Ovary (tissue), 9 donors: ENCODE data around the gene IL36A. TPM values are rescaled to one million over a fixed set of nuclear protein-coding genes. Genes with fewer than 3 reads are reported as not detected.

Source experiments
- DNase-seq, 5 donors: peaks; one replicate each; pipeline ENCODE4 v3.0.0-alpha.2; 2019 to 2020
- H3K27ac ChIP-seq, 2 donors: fragments of 200-600 bp; one replicate each; pipeline versions ENCODE4 v1.5.1 to v1.8.0; 2019 to 2022
- H3K27me3 ChIP-seq: fragments of 200-600 bp; one replicate; pipeline ENCODE4 v1.8.0; 2022
- H3K36me3 ChIP-seq: fragments of 200-600 bp; sonication (generic); one replicate; pipeline ENCODE4 v1.5.1; 2019
- H3K4me1 ChIP-seq: one replicate; pipeline ENCODE4 v1.8.1; 2013; ENCODE audit warnings: mild to moderate bottlenecking, moderate library complexity; ENCODE audit not compliant: insufficient read depth
- H3K4me3 ChIP-seq: fragments of 200-600 bp; sonication (generic); one replicate; pipeline ENCODE4 v1.5.1; 2017
- H3K9me3 ChIP-seq, 2 donors: fragments of 200-600 bp in 1 of 2; sonication (generic) in 1 of 2; one replicate each; pipeline versions ENCODE4 v1.5.1 to v1.8.1; 2013 to 2019; ENCODE audit warnings: mild to moderate bottlenecking in 1 of 2, moderate library complexity in 1 of 2
- EP300 ChIP-seq: sonication (generic); formaldehyde crosslinking; IDR thresholded peaks from one replicate; pipeline ENCODE4 v1.6.1; 2017; ENCODE audit warnings: antibody characterized with exemption
- POLR2A ChIP-seq: fragments of 450-650 bp; IDR thresholded peaks from one replicate; pipeline ENCODE4 v1.6.1; 2017; ENCODE audit warnings: antibody characterized with exemption, mild to moderate bottlenecking, moderate library complexity
- WGBS, 3 donors: extraction: QIAGEN DNeasy Blood & Tissue Kit in 1 of 3; methylation state at CpG; one replicate each; pipeline versions ENCODE4 v1.1.5 to v1.1.7; 2013 to 2017; 5-methylcytosine and 5-hydroxymethylcytosine counted together
- intact Hi-C, 4 donors: fragments of 100-400 bp; cut with DNase I; formaldehyde crosslinking; loops; one replicate each; pipeline versions ENCODE4 v1.11.0 to v1.15.1; 2022 to 2023
- polyA plus RNA-seq, 2 donors: library from polyadenylated mRNA; stranded (reverse); fragments of 200-250 nt in 1 of 2; fragments of 350-450 nt in 1 of 2; fragmentation: Illumina TruSeq in 1 of 2; extraction: RNeasy Lipid Tissue Mini Kit (QIAGEN cat#74804) in 1 of 2; gene quantifications; one replicate each; pipeline ENCODE4 v1.2.3, GENCODE V29; 2013 to 2014
- small RNA-seq: library from RNA; depleted of rRNA; stranded (forward); fragments of <200 nt; gene quantifications from one replicate; pipeline ENCODE3, GENCODE V24; 2016
- total RNA-seq, 7 donors: library from RNA; depleted of rRNA in 2 of 7; stranded (reverse); fragments of >200 nt in 2 of 7; fragmentation: NEBNext Ultra II Directional in 3 of 7; extraction: Animal tissue kit (Norgen Biotek cat#: 25700) in 3 of 7; gene quantifications; one replicate each; pipeline versions ENCODE4 v1.1.0 to v1.2.4, GENCODE V29; 2016 to 2023
- TF ChIP-seq, protein P1 (sequence below), 3 donors: fragments of 450-650 bp in 2 of 3; fragments of 200-600 bp in 1 of 3; IDR thresholded peaks; one replicate each; pipeline versions ENCODE4 v1.5.1 to v1.8.0; 2016 to 2022; ENCODE audit warnings: antibody characterized with exemption in 3 of 3, mild to moderate bottlenecking in 1 of 3
- donor health status: DM: no; HTN: no; CAD: no; lungs with moderate emphysema.
- donor health status: DM: no; HTN: no; CAD: no.
- donor health status: Bipolar disorder and iron deficiency.
- donor health status: DM: yes; HTN: yes; CAD: no.
- donor health status: DM: no; HTN: no; CAD: no.
- donor health status: DM: yes; HTN: yes; CAD: no.

The IL36A gene
- total and polyA plus RNA-seq, 9 donors: not detected

DNA sequence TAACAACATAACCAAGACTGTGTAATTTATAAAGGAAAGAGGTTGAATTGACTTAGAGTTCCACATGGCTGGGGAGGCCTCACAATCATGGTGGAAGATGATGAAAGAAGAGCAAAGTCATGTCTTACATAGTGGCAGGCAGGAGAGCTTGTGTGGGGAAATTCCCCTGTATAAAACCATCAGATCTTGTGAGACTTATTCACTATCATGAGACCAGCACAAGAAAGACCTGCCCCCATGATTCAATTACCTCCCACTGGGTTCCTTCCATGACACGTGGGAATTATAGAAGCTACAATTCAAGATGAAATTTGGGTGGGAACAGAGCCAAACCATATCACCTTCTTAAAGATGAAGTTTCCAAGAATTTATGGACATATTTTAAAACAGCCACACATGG is 51.3 kb downstream of the IL36A start:
- Histone ChIP-seq H3K27me3 (no peaks in the 10 kb centered on the region), H3K4me3 (no peak overlapping the region), H3K36me3 (no peaks in the 10 kb centered on the region), H3K4me1 (no peaks in the 10 kb centered on the region), H3K27ac (no peak overlapping the region), H3K9me3 (no peaks in the 10 kb centered on the region)
- no peak for TF ChIP-seq EP300
- no peak for TF ChIP-seq POLR2A
- 22 to 37% (median 24%) methylated on average over 1 of the region's 1 CpG for WGBS, 3 donors
- intact Hi-C loops: no loop called here
- DNase-seq: no peak

DNA sequence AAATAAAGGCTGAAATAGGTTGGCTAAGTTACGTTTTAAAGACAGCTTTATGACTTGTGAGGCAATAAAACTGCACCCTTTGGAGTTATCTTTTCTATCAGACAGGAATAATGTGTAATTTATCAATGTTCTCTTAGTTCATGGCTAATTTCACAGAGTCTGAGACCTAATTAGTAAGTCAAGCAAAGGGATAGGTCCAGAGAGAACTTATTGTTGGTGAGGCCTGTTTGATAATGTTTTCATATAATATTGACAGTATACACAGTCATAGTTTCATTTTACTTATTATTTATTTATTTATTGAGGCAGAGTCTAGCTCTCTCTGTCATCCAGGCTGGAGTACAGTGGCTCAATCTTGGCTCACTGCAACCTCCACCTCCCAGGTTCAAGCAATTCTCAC is 51.9 kb downstream of the IL36A start:
- TF ChIP-seq, protein P1, sequence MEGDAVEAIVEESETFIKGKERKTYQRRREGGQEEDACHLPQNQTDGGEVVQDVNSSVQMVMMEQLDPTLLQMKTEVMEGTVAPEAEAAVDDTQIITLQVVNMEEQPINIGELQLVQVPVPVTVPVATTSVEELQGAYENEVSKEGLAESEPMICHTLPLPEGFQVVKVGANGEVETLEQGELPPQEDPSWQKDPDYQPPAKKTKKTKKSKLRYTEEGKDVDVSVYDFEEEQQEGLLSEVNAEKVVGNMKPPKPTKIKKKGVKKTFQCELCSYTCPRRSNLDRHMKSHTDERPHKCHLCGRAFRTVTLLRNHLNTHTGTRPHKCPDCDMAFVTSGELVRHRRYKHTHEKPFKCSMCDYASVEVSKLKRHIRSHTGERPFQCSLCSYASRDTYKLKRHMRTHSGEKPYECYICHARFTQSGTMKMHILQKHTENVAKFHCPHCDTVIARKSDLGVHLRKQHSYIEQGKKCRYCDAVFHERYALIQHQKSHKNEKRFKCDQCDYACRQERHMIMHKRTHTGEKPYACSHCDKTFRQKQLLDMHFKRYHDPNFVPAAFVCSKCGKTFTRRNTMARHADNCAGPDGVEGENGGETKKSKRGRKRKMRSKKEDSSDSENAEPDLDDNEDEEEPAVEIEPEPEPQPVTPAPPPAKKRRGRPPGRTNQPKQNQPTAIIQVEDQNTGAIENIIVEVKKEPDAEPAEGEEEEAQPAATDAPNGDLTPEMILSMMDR (IDR thresholded peaks at IDR 0.05): no peak
- TF ChIP-seq EP300 (no peak), POLR2A (no peak)
- no peak overlapping the region for H3K27ac ChIP-seq

More for the DNA sequence above, 51.9 kb downstream of the IL36A start:
- Histone ChIP-seq H3K27me3 (no peaks in the 10 kb centered on the region), H3K4me3 (no peak overlapping the region), H3K36me3 (no peaks in the 10 kb centered on the region), H3K4me1 (no peaks in the 10 kb centered on the region), H3K9me3 (no peaks in the 10 kb centered on the region)
- 16 to 34% (median 34%) methylated on average over 1 of the region's 1 CpG for WGBS, 3 donors
- no peak for DNase-seq
- intact Hi-C loops: no loop called here

Small RNAs within 50 kb of the gene (small RNA-seq; reads per million reads assigned to genes)
- not detected for gene HMGN2P23

Other genes with a start within 250 kb of the IL36A start
- gene CKAP2L, start 240.8 kb upstream of the IL36A start, total RNA-seq: 1 to 10 TPM in 1 of 7 donors, under 1 TPM in 3, not detected in 3; 0.11 to 1.4 (median 0.14) TPM
- 1 to 10 TPM in 1 of 2 donors, under 1 TPM in 1; 0.15 to 1.3 TPM for gene CKAP2L, start 240.8 kb upstream of the IL36A start, polyA plus RNA-seq
- gene IL1A, start 221.0 kb upstream of the IL36A start, total RNA-seq: under 1 TPM in 4 of 7 donors, not detected in 3; 0.10 to 0.69 (median 0.20) TPM
- under 1 TPM in 1 of 2 donors, not detected in 1; 0.07 TPM for gene IL1A, start 221.0 kb upstream of the IL36A start, polyA plus RNA-seq
- gene IL1B, start 168.7 kb upstream of the IL36A start, total RNA-seq: 1 to 10 TPM in 6 of 7 donors, not detected in 1; 1.5 to 5.2 (median 2.3) TPM
- 1 to 10 TPM in 1 of 2 donors, under 1 TPM in 1; 0.39 to 2.7 TPM for gene IL1B, start 168.7 kb upstream of the IL36A start, polyA plus RNA-seq
- not detected for gene IL37, start 94.3 kb upstream of the IL36A start, total RNA-seq
- not detected for gene IL37, start 94.3 kb upstream of the IL36A start, polyA plus RNA-seq
- gene IL36G, start 27.5 kb upstream of the IL36A start, total RNA-seq: not detected
- gene IL36G, start 27.5 kb upstream of the IL36A start, polyA plus RNA-seq: not detected
- not detected for gene IL36B, start 47.4 kb downstream of the IL36A start, total RNA-seq
- gene IL36B, start 47.4 kb downstream of the IL36A start, polyA plus RNA-seq: not detected
- not detected for gene IL36RN, start 53.7 kb downstream of the IL36A start, total RNA-seq
- not detected for gene IL36RN, start 53.7 kb downstream of the IL36A start, polyA plus RNA-seq
- gene IL1F10, start 62.5 kb downstream of the IL36A start, total RNA-seq: not detected
- not detected for gene IL1F10, start 62.5 kb downstream of the IL36A start, polyA plus RNA-seq
- gene IL1RN, start 122.1 kb downstream of the IL36A start, total RNA-seq: 1 to 10 TPM in 2 of 7 donors, under 1 TPM in 4, not detected in 1; 0.36 to 7.9 (median 0.56) TPM
- 1 to 10 TPM in 1 of 2 donors, under 1 TPM in 1; 0.29 to 1.5 TPM for gene IL1RN, start 122.1 kb downstream of the IL36A start, polyA plus RNA-seq
- 10 to 100 TPM in 1 of 7 donors, 1 to 10 TPM in 6; 2.0 to 14.1 (median 5.4) TPM for gene PSD4, start 168.5 kb downstream of the IL36A start, total RNA-seq
- 1 to 10 TPM; 1.2 to 3.3 TPM for gene PSD4, start 168.5 kb downstream of the IL36A start, polyA plus RNA-seq